Measurements from ENCODE around the gene RSBN1L. TPM values are rescaled to one million over a fixed set of nuclear protein-coding genes. Genes with fewer than 3 reads are reported as not detected.

RSBN1L gene
- total RNA-seq, 1 experiment from 2014 or later = 23.2 TPM

GRCh38 chr7:77752016-77752415 is 55.8 kb downstream of the RSBN1L start:
- ChIA-PET CTCF (no interaction called here), POLR2A (ENCODE audit: low non-redundant PET) (no interaction called here)
- BruUV-seq (replicated peaks) = no TSS peak
- H3K4me3 ChIP-seq (ENCODE audit: low read depth, low read length, poor library complexity, severe bottlenecking) = no peak overlapping the region
- H3K27me3 ChIP-seq (replicated peaks; ENCODE audit: insufficient read depth, low read depth, low read length, poor library complexity) = no peaks in the 10 kb centered on the region
- no peaks in the 10 kb centered on the region for H3K9me3 ChIP-seq (ENCODE audit: low read depth, low read length, poor library complexity, severe bottlenecking)
- intact Hi-C loops (cut with micrococcal nuclease; ENCODE audit: unreplicated experiment) = loop anchor here (10.0 kb wide), 1 partner anchor 317 kb away; no protein-coding TSS in a partner anchor
- peaks cover 6% of the 10 kb centered on the region for H3K36me3 ChIP-seq (ENCODE audit: insufficient read depth, low read length, poor library complexity, severe bottlenecking)
- H3K27ac ChIP-seq (ENCODE audit: low read depth, low read length, poor library complexity, severe bottlenecking) = no peak overlapping the region
- TF ChIP-seq EZH2 (IDR thresholded peaks at IDR 0.05; ENCODE audit: borderline replicate concordance, low read depth, low read length, poor library complexity, severe bottlenecking) = no peak
- TF ChIP-seq CTCF (conservative IDR thresholded peaks at IDR 0.05; ENCODE audit: low read depth, low read length) = no peak
- DNase-seq (ENCODE audit: low spot score) = no peak
- H3K4me1 ChIP-seq (ENCODE audit: insufficient read depth, low read length, poor library complexity, severe bottlenecking) = peaks cover 7% of the 10 kb centered on the region

GRCh38 chr7:77753173-77753572 is 56.9 kb downstream of the RSBN1L start:
- H3K4me3 ChIP-seq (ENCODE audit: low read depth, low read length, poor library complexity, severe bottlenecking) = no peak overlapping the region
- H3K27me3 ChIP-seq (replicated peaks; ENCODE audit: insufficient read depth, low read depth, low read length, poor library complexity) = no peaks in the 10 kb centered on the region
- H3K36me3 ChIP-seq (ENCODE audit: insufficient read depth, low read length, poor library complexity, severe bottlenecking) = peaks cover 6% of the 10 kb centered on the region
- no peaks in the 10 kb centered on the region for H3K4me1 ChIP-seq (ENCODE audit: insufficient read depth, low read length, poor library complexity, severe bottlenecking)
- ChIA-PET CTCF (no interaction called here), POLR2A (ENCODE audit: low non-redundant PET) (no interaction called here)
- no peak for DNase-seq (ENCODE audit: low spot score)
- no peak for TF ChIP-seq EZH2 (IDR thresholded peaks at IDR 0.05; ENCODE audit: borderline replicate concordance, low read depth, low read length, poor library complexity, severe bottlenecking)
- no peak for TF ChIP-seq CTCF (conservative IDR thresholded peaks at IDR 0.05; ENCODE audit: low read depth, low read length)
- H3K27ac ChIP-seq (ENCODE audit: low read depth, low read length, poor library complexity, severe bottlenecking) = no peak overlapping the region
- intact Hi-C loops (cut with micrococcal nuclease; ENCODE audit: unreplicated experiment) = loop anchor here (10.0 kb wide), 1 partner anchor 318 kb away; no protein-coding TSS in a partner anchor
- H3K9me3 ChIP-seq (ENCODE audit: low read depth, low read length, poor library complexity, severe bottlenecking) = no peaks in the 10 kb centered on the region
- no TSS peak for BruUV-seq (replicated peaks)

- Histone ChIP-seq H3K9me3 (ENCODE audit: low read depth, low read length, poor library complexity, severe bottlenecking) (no peaks in the 10 kb centered on the region), H3K4me1 (ENCODE audit: insufficient read depth, low read length, poor library complexity, severe bottlenecking) (no peaks in the 10 kb centered on the region), H3K36me3 (ENCODE audit: insufficient read depth, low read length, poor library complexity, severe bottlenecking) (no peaks in the 10 kb centered on the region), H3K4me3 (ENCODE audit: low read depth, low read length, poor library complexity, severe bottlenecking) (no peak overlapping the region), H3K27ac (ENCODE audit: low read depth, low read length, poor library complexity, severe bottlenecking) (no peak overlapping the region), H3K27me3 (replicated peaks; ENCODE audit: insufficient read depth, low read depth, low read length, poor library complexity) (no peaks in the 10 kb centered on the region)
- TF ChIP-seq CTCF (conservative IDR thresholded peaks at IDR 0.05; ENCODE audit: low read depth, low read length) = no peak
- TF ChIP-seq EZH2 (IDR thresholded peaks at IDR 0.05; ENCODE audit: borderline replicate concordance, low read depth, low read length, poor library complexity, severe bottlenecking) = no peak
- ChIA-PET CTCF (no interaction called here), POLR2A (ENCODE audit: low non-redundant PET) (no interaction called here)
- intact Hi-C loops (cut with micrococcal nuclease; ENCODE audit: unreplicated experiment) = loop anchor here (5.0 to 10.0 kb wide), 2 partner anchors 60 to 323 kb away; partner anchors contain the start of gene RSBN1L
- no peak for DNase-seq (ENCODE audit: low spot score)
- BruUV-seq (replicated peaks) = no TSS peak
These were observed 61.3 kb downstream of the RSBN1L start for GRCh38 chr7:77757589-77757988.
